ENCODE data around the gene DIS3L2. TPM values are rescaled to one million over a fixed set of nuclear protein-coding genes. Genes with fewer than 3 reads are reported as not detected.

The DIS3L2 gene
- total RNA-seq, 1 experiment from 2014 or later: 28.5 TPM

DNA sequence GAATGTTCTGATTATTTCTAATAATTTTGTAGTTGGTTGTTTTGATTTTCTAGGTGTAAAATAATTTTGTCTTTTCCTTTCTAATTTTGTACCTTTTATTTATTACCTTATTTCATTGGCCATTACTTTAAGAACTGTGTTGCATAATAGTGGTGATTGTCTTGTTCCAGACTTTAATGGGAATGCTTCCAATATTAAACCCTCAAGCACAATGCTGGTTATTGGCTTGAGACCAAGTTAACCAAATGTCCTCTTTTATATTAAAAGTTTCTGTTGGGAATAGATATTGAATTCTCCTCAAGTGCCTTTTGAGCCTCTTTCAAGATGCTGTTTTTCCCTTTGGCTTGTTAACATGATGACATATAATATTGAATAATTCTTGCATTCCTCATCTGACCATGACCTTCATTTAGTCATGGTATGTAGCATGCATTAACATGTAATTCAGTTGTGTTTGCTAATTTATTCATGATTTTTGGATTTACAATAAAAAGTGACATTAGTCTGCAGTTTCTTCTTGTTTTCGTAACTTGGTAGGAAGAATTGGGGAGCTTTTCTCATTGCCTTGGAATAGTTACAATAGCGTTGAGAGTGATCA, 141.7 kb downstream of the DIS3L2 start:
- TF ChIP-seq CREB1 (CRISPR knock-in tag; IDR thresholded peaks at IDR 0.05): no peak
- DNase-seq (ENCODE audit: low spot score) (no peak), ATAC-seq (no peak)
- ChIA-PET POLR2A (no interaction called here), CTCF (interaction anchor here (0.9 kb wide), 1 partner anchor 14 kb away, joined by 3 read pairs; no protein-coding TSS in a partner anchor)
- no peak overlapping the region for H3K27ac Mint-ChIP-seq
- no peaks in the 10 kb centered on the region for H3K27me3 Mint-ChIP-seq (ENCODE audit: low read depth)
- H3K4me1 Mint-ChIP-seq: peaks cover 9% of the 10 kb centered on the region
- no peak overlapping the region for H3K4me3 Mint-ChIP-seq
- H3K36me3 Mint-ChIP-seq: no peaks in the 10 kb centered on the region
- H3K9me3 Mint-ChIP-seq: no peaks in the 10 kb centered on the region

DNA sequence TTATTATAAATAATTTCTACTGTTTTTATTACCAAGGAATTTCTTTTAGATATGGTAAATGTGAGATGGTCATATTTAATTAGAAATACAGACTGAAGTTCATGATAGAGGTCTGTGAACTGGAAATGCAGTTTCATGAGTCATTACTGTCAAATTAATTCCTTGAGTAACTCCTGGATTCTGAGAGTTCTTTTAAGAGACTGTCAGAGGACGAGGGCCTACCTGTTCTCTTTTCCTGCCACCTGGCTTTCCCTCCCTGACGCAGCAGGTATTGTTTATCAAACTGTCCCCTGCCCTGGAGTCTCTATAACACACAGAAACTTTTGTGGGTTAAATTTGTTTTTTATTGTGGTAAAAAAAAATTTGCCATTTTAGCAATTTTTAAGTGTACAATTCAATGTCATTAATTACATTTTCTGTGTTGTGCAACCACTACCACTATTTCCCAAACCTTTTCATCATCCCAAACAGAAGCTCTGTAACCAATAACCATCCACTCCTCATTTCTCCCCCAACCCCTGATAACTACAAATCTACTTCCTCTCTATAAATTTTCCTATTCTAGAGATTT, 142.6 kb downstream of the DIS3L2 start:
- no peaks in the 10 kb centered on the region for H3K27me3 Mint-ChIP-seq (ENCODE audit: low read depth)
- no peaks in the 10 kb centered on the region for H3K9me3 Mint-ChIP-seq
- TF ChIP-seq HMGA2 (CRISPR knock-in tag; IDR thresholded peaks at IDR 0.05) (no peak), ZBTB21 (CRISPR knock-in tag; IDR thresholded peaks at IDR 0.05; ENCODE audit: borderline replicate concordance) (no peak), ELF4 (CRISPR knock-in tag; IDR thresholded peaks at IDR 0.05; ENCODE audit: low read depth) (no peak), ZNF317 (CRISPR knock-in tag; IDR thresholded peaks at IDR 0.05; ENCODE audit: borderline replicate concordance, low read depth) (no peak), SMAD4 (CRISPR knock-in tag; IDR thresholded peaks at IDR 0.05) (no peak), SP1 (CRISPR knock-in tag; conservative IDR thresholded peaks at IDR 0.05) (no peak), KAT7 (CRISPR knock-in tag; IDR thresholded peaks at IDR 0.05; ENCODE audit: borderline replicate concordance) (no peak), GRHL2 (CRISPR knock-in tag; IDR thresholded peaks at IDR 0.05; ENCODE audit: insufficient replicate concordance, severe bottlenecking) (no peak)
- TF ChIP-seq, protein P1, sequence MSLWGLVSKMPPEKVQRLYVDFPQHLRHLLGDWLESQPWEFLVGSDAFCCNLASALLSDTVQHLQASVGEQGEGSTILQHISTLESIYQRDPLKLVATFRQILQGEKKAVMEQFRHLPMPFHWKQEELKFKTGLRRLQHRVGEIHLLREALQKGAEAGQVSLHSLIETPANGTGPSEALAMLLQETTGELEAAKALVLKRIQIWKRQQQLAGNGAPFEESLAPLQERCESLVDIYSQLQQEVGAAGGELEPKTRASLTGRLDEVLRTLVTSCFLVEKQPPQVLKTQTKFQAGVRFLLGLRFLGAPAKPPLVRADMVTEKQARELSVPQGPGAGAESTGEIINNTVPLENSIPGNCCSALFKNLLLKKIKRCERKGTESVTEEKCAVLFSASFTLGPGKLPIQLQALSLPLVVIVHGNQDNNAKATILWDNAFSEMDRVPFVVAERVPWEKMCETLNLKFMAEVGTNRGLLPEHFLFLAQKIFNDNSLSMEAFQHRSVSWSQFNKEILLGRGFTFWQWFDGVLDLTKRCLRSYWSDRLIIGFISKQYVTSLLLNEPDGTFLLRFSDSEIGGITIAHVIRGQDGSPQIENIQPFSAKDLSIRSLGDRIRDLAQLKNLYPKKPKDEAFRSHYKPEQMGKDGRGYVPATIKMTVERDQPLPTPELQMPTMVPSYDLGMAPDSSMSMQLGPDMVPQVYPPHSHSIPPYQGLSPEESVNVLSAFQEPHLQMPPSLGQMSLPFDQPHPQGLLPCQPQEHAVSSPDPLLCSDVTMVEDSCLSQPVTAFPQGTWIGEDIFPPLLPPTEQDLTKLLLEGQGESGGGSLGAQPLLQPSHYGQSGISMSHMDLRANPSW (CRISPR knock-in tag; conservative IDR thresholded peaks at IDR 0.05; ENCODE audit: low read depth): no peak
- TF ChIP-seq, protein P2, sequence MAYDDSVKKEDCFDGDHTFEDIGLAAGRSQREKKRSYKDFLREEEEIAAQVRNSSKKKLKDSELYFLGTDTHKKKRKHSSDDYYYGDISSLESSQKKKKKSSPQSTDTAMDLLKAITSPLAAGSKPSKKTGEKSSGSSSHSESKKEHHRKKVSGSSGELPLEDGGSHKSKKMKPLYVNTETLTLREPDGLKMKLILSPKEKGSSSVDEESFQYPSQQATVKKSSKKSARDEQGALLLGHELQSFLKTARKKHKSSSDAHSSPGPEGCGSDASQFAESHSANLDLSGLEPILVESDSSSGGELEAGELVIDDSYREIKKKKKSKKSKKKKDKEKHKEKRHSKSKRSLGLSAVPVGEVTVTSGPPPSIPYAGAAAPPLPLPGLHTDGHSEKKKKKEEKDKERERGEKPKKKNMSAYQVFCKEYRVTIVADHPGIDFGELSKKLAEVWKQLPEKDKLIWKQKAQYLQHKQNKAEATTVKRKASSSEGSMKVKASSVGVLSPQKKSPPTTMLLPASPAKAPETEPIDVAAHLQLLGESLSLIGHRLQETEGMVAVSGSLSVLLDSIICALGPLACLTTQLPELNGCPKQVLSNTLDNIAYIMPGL (CRISPR knock-in tag; IDR thresholded peaks at IDR 0.05): no peak
- TF ChIP-seq, protein P3, sequence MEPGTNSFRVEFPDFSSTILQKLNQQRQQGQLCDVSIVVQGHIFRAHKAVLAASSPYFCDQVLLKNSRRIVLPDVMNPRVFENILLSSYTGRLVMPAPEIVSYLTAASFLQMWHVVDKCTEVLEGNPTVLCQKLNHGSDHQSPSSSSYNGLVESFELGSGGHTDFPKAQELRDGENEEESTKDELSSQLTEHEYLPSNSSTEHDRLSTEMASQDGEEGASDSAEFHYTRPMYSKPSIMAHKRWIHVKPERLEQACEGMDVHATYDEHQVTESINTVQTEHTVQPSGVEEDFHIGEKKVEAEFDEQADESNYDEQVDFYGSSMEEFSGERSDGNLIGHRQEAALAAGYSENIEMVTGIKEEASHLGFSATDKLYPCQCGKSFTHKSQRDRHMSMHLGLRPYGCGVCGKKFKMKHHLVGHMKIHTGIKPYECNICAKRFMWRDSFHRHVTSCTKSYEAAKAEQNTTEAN (CRISPR knock-in tag; IDR thresholded peaks at IDR 0.05): no peak
- TF ChIP-seq, protein P4, sequence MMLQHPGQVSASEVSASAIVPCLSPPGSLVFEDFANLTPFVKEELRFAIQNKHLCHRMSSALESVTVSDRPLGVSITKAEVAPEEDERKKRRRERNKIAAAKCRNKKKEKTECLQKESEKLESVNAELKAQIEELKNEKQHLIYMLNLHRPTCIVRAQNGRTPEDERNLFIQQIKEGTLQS (CRISPR knock-in tag; conservative IDR thresholded peaks at IDR 0.05): no peak
- TF ChIP-seq, protein P5, sequence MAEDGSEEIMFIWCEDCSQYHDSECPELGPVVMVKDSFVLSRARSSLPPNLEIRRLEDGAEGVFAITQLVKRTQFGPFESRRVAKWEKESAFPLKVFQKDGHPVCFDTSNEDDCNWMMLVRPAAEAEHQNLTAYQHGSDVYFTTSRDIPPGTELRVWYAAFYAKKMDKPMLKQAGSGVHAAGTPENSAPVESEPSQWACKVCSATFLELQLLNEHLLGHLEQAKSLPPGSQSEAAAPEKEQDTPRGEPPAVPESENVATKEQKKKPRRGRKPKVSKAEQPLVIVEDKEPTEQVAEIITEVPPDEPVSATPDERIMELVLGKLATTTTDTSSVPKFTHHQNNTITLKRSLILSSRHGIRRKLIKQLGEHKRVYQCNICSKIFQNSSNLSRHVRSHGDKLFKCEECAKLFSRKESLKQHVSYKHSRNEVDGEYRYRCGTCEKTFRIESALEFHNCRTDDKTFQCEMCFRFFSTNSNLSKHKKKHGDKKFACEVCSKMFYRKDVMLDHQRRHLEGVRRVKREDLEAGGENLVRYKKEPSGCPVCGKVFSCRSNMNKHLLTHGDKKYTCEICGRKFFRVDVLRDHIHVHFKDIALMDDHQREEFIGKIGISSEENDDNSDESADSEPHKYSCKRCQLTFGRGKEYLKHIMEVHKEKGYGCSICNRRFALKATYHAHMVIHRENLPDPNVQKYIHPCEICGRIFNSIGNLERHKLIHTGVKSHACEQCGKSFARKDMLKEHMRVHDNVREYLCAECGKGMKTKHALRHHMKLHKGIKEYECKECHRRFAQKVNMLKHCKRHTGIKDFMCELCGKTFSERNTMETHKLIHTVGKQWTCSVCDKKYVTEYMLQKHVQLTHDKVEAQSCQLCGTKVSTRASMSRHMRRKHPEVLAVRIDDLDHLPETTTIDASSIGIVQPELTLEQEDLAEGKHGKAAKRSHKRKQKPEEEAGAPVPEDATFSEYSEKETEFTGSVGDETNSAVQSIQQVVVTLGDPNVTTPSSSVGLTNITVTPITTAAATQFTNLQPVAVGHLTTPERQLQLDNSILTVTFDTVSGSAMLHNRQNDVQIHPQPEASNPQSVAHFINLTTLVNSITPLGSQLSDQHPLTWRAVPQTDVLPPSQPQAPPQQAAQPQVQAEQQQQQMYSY (CRISPR knock-in tag; IDR thresholded peaks at IDR 0.05): no peak
- TF ChIP-seq, protein P6, sequence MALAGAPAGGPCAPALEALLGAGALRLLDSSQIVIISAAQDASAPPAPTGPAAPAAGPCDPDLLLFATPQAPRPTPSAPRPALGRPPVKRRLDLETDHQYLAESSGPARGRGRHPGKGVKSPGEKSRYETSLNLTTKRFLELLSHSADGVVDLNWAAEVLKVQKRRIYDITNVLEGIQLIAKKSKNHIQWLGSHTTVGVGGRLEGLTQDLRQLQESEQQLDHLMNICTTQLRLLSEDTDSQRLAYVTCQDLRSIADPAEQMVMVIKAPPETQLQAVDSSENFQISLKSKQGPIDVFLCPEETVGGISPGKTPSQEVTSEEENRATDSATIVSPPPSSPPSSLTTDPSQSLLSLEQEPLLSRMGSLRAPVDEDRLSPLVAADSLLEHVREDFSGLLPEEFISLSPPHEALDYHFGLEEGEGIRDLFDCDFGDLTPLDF (CRISPR knock-in tag; IDR thresholded peaks at IDR 0.05): no peak
- CTCF ChIA-PET: interaction anchor here (0.9 kb wide), 1 partner anchor 15 kb away, joined by 3 read pairs; no protein-coding TSS in a partner anchor
- no peak overlapping the region for H3K27ac Mint-ChIP-seq
- ATAC-seq: no peak
- H3K4me3 Mint-ChIP-seq: no peak overlapping the region
- DNase-seq (ENCODE audit: low spot score): no peak
- H3K36me3 Mint-ChIP-seq: no peaks in the 10 kb centered on the region
- POLR2A ChIA-PET: no interaction called here
- H3K4me1 Mint-ChIP-seq: peaks cover 16% of the 10 kb centered on the region

Data from WTC11 (cell line).